ENCODE results near the gene CPNE6. TPM values are rescaled to one million over a fixed set of nuclear protein-coding genes. Genes with fewer than 3 reads are reported as not detected.
A peak's percentile ranks its signal among the peaks of the same experiment; 100 is the strongest.

CPNE6 gene
- total and polyA plus RNA-seq, 12 donors, result 0.07 to 1.4 (median 0.22) TPM; not detected in 7

GRCh38 chr14:24093901-24094840 is 22.8 kb downstream of the CPNE6 start, which contains the start of gene PCK2:
Gene PCK2 (plus strand): TSS chr14:24094311. CDS start chr14:24094406, 95 bp downstream.
- Histone ChIP-seq H3K4me3 (peak within 1 kb of the TSS; percentile 72 to 96 (median 84)), H3K36me3 (replicated peaks in 1 of 2) (peaks cover 0 to 11% of the 10 kb centered on the region in 2 donors), H3K9me3 (replicated peaks in 1 of 3) (no peaks in the 10 kb centered on the region), H3K27me3 (no peaks in the 10 kb centered on the region), H3K27ac (peak within 1 kb of the TSS; percentile 55 to 91 (median 89)), H3K4me1 (replicated peaks in 1 of 2) (peaks cover 4 to 21% of the 10 kb centered on the region in 2 donors)
- peak; percentile 86 to 97 (median 95) for DNase-seq
- WGBS, 4 donors, result 0 to 1% (median 1%) methylated on average over 29 to 68 of the region's 68 CpGs
- TF ChIP-seq, protein P1, sequence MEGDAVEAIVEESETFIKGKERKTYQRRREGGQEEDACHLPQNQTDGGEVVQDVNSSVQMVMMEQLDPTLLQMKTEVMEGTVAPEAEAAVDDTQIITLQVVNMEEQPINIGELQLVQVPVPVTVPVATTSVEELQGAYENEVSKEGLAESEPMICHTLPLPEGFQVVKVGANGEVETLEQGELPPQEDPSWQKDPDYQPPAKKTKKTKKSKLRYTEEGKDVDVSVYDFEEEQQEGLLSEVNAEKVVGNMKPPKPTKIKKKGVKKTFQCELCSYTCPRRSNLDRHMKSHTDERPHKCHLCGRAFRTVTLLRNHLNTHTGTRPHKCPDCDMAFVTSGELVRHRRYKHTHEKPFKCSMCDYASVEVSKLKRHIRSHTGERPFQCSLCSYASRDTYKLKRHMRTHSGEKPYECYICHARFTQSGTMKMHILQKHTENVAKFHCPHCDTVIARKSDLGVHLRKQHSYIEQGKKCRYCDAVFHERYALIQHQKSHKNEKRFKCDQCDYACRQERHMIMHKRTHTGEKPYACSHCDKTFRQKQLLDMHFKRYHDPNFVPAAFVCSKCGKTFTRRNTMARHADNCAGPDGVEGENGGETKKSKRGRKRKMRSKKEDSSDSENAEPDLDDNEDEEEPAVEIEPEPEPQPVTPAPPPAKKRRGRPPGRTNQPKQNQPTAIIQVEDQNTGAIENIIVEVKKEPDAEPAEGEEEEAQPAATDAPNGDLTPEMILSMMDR (IDR thresholded peaks at IDR 0.05), result peak in 3 of 6 experiments; percentile 8 to 25 (median 14)
- peak; percentile 46 to 64 for TF ChIP-seq POLR2A (IDR thresholded peaks at IDR 0.05)
- intact Hi-C loops (cut with DNase I), result loop anchor here (5.0 kb wide), 1 partner anchor 37 kb away; no protein-coding TSS in a partner anchor

- no peak for DNase-seq
- Histone ChIP-seq H3K27me3 (no peaks in the 10 kb centered on the region), H3K9me3 (replicated peaks in 1 of 3) (no peaks in the 10 kb centered on the region), H3K4me3 (peak overlapping the region in 3 of 4 donors; percentile 82 to 96 (median 85)), H3K4me1 (replicated peaks in 1 of 2) (peaks cover 4 to 21% of the 10 kb centered on the region in 2 donors), H3K36me3 (replicated peaks in 1 of 2) (peaks cover 0 to 11% of the 10 kb centered on the region in 2 donors), H3K27ac (peak overlapping the region; percentile 55 to 91 (median 89))
- 18 to 45% (median 26%) methylated on average over 6 to 14 of the region's 14 CpGs for WGBS, 4 donors
- TF ChIP-seq POLR2A (IDR thresholded peaks at IDR 0.05), result no peak
- TF ChIP-seq, protein P1 (IDR thresholded peaks at IDR 0.05), result no peak
- intact Hi-C loops (cut with DNase I), result loop anchor here (5.0 kb wide), 1 partner anchor 38 kb away; no protein-coding TSS in a partner anchor
These were observed 23.5 kb downstream of the CPNE6 start for GRCh38 chr14:24094841-24095270.

DNA sequence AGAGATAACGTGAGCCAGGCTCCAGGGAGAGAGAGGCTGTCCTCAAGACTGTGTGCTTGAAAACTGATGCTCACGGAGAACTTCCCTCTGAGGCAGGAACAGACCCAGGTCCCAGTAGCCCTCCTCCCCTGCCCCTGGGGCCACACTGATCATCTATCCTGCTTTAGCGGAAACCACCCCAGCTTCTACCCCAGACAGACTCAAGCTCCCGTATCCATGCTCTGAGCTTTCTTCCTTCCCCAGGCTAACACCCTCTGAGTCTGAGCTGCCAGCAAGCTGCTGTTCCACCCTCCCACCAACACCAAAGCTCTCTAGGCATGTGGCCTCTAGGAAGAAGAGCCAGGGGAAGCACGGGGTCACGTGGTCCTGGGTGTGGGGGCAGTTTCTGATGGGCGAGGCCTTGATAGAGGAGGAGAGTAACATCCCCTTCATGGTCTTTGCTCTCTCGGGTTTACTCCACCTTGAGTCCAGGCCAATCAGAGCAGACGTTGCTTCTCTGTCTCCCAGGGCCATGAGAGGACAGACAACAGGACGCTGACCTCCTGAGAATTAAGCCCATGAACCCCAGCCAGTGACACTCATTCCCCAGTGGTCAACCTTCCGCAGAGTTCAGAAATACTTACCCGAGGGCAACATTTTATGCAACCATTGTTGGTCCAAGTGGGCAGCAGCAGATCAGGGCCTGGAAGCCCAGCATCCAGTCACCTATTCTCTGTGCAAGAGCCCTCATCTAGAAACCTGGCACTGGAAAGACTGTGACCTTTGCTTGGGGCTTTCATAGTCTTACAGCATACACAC is 24.1 kb downstream of the CPNE6 start:
- no peak for TF ChIP-seq POLR2A (IDR thresholded peaks at IDR 0.05)
- TF ChIP-seq, protein P1 (IDR thresholded peaks at IDR 0.05), result no peak
- no peaks in the 10 kb centered on the region for H3K9me3 ChIP-seq (replicated peaks in 1 of 3)
- peaks cover 4 to 21% of the 10 kb centered on the region in 2 donors for H3K4me1 ChIP-seq (replicated peaks in 1 of 2)
- intact Hi-C loops (cut with DNase I), result no loop called here
- DNase-seq, result peak in 4 of 7 donors; percentile 30 to 72 (median 45)
- H3K36me3 ChIP-seq (replicated peaks in 1 of 2), result peaks cover 0 to 11% of the 10 kb centered on the region in 2 donors
- WGBS, 4 donors, result 49 to 67% (median 59%) methylated on average over 11 to 12 of the region's 12 CpGs
- H3K4me3 ChIP-seq, result peak overlapping the region in 1 of 4 donors; percentile 82
- peak overlapping the region in 4 of 5 donors; percentile 83 to 91 (median 90) for H3K27ac ChIP-seq
- no peaks in the 10 kb centered on the region for H3K27me3 ChIP-seq
